Neutrophil (primary cell): ENCODE results near the gene KIF3C.

Experiments used
- H3K27ac ChIP-seq: fragments of 200-600 bp; sonication (generic); 2 replicates; pipeline ENCODE4 v1.5.1; 2016; ENCODE audit warnings: mild to moderate bottlenecking, moderate library complexity
- H3K27me3 ChIP-seq: fragments of 200-600 bp; sonication (generic); 2 replicates; pipeline ENCODE4 v1.6.0; 2016; ENCODE audit warnings: mild to moderate bottlenecking
- H3K36me3 ChIP-seq: fragments of 200-600 bp; sonication (generic); 2 replicates; pipeline ENCODE4 v1.5.1; 2017
- H3K4me1 ChIP-seq, 2 experiments: fragments of 200-600 bp in 1 of 2; sonication (generic) in 1 of 2; 1 replicate in 1 of 2; 2 replicates in 1 of 2; pipeline versions ENCODE4 v1.5.1 to v1.6.1; 2013 to 2016; ENCODE audit warnings: low read depth in 1 of 2, low read length in 1 of 2, mild to moderate bottlenecking in 1 of 2, moderate library complexity in 1 of 2; ENCODE audit not compliant: control insufficient read depth in 1 of 2, insufficient read depth in 1 of 2
- H3K4me3 ChIP-seq, 2 experiments: fragments of 200-600 bp in 1 of 2; sonication (generic) in 1 of 2; 1 replicate in 1 of 2; 2 replicates in 1 of 2; pipeline ENCODE4 v1.5.1; 2013 to 2016; ENCODE audit warnings: low read depth in 1 of 2, low read length in 1 of 2, mild to moderate bottlenecking in 1 of 2, moderate library complexity in 1 of 2
- H3K9me3 ChIP-seq: fragments of 200-600 bp; sonication (generic); 2 replicates; pipeline ENCODE4 v1.5.1; 2016
- CTCF ChIP-seq: fragments of 200-600 bp; sonication (generic); IDR thresholded peaks from 2 replicates; pipeline ENCODE4 v1.5.1; 2016; ENCODE audit warnings: antibody characterized with exemption

The KIF3C gene

GRCh38 chr2:25948437-25948836, 33.9 kb downstream of the KIF3C start:
- Histone ChIP-seq H3K27me3 (no peaks in the 10 kb centered on the region), H3K4me1 (peaks cover 3 to 6% of the 10 kb centered on the region in 2 experiments), H3K36me3 (peaks cover 33% of the 10 kb centered on the region), H3K4me3 (no peak overlapping the region), H3K27ac (no peak overlapping the region), H3K9me3 (no peaks in the 10 kb centered on the region)
- TF ChIP-seq CTCF, result no peak

- Histone ChIP-seq H3K27me3 (no peaks in the 10 kb centered on the region), H3K4me3 (no peak overlapping the region), H3K9me3 (no peaks in the 10 kb centered on the region), H3K27ac (no peak overlapping the region), H3K4me1 (no peaks in the 10 kb centered on the region), H3K36me3 (peaks cover 45% of the 10 kb centered on the region)
- TF ChIP-seq CTCF, result no peak
Measured at GRCh38 chr2:25941042-25941441, 41.3 kb downstream of the KIF3C start.

- H3K9me3 ChIP-seq, result no peaks in the 10 kb centered on the region
- no peaks in the 10 kb centered on the region for H3K27me3 ChIP-seq
- no peak for TF ChIP-seq CTCF
- peaks cover 41% of the 10 kb centered on the region for H3K36me3 ChIP-seq
- H3K4me1 ChIP-seq, result no peaks in the 10 kb centered on the region
- no peak overlapping the region for H3K4me3 ChIP-seq
- no peak overlapping the region for H3K27ac ChIP-seq
Measured at GRCh38 chr2:25939257-25939668, 43.0 kb downstream of the KIF3C start.

GRCh38 chr2:25938345-25938744, 44.0 kb downstream of the KIF3C start:
- TF ChIP-seq CTCF, result no peak
- no peaks in the 10 kb centered on the region for H3K4me1 ChIP-seq
- H3K4me3 ChIP-seq, result no peak overlapping the region
- H3K27ac ChIP-seq, result no peak overlapping the region
- H3K36me3 ChIP-seq, result peaks cover 46% of the 10 kb centered on the region
- no peaks in the 10 kb centered on the region for H3K9me3 ChIP-seq
- no peaks in the 10 kb centered on the region for H3K27me3 ChIP-seq

GRCh38 chr2:25936889-25937545, 45.3 kb downstream of the KIF3C start:
- H3K4me1 ChIP-seq, result no peaks in the 10 kb centered on the region
- TF ChIP-seq CTCF, result no peak
- H3K27ac ChIP-seq, result no peak overlapping the region
- H3K36me3 ChIP-seq, result peaks cover 50% of the 10 kb centered on the region
- no peaks in the 10 kb centered on the region for H3K27me3 ChIP-seq
- no peaks in the 10 kb centered on the region for H3K9me3 ChIP-seq
- no peak overlapping the region for H3K4me3 ChIP-seq
